ENCODE results near the gene ITGA1. TPM values are rescaled to one million over a fixed set of nuclear protein-coding genes. Genes with fewer than 3 reads are reported as not detected.

ITGA1 gene
- total RNA-seq, 1 experiment from 2014 or later: 26.4 TPM

DNA sequence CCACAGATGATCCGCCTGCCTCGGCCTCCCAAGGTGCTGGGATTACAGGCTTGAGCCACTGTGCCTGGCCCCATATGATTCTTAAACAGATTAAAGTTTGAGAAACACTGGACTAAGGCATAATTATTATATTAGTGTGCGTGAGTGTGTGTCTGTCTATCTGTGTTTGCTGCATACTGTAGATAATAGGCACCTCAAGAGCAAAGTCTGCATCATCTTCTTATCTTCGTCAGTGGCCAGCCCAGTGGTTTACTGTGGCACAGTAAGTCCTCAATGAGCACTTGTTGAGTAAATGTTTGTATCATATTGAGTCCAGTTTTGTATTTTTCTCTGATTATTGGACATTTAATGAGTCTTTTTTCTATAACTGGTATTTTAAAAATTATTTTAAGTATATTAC lies 81.7 kb downstream of the ITGA1 start:
- H3K36me3 Mint-ChIP-seq (ENCODE audit: insufficient read depth, unreplicated experiment): no peaks in the 10 kb centered on the region
- H3K4me1 ChIP-seq: peaks cover 25% of the 10 kb centered on the region
- BruUV-seq (replicated peaks): no TSS peak
- CTCF ChIA-PET: no interaction called here
- POLR2A ChIA-PET: no interaction called here
- TF ChIP-seq, protein P1, sequence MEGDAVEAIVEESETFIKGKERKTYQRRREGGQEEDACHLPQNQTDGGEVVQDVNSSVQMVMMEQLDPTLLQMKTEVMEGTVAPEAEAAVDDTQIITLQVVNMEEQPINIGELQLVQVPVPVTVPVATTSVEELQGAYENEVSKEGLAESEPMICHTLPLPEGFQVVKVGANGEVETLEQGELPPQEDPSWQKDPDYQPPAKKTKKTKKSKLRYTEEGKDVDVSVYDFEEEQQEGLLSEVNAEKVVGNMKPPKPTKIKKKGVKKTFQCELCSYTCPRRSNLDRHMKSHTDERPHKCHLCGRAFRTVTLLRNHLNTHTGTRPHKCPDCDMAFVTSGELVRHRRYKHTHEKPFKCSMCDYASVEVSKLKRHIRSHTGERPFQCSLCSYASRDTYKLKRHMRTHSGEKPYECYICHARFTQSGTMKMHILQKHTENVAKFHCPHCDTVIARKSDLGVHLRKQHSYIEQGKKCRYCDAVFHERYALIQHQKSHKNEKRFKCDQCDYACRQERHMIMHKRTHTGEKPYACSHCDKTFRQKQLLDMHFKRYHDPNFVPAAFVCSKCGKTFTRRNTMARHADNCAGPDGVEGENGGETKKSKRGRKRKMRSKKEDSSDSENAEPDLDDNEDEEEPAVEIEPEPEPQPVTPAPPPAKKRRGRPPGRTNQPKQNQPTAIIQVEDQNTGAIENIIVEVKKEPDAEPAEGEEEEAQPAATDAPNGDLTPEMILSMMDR (IDR thresholded peaks at IDR 0.05; ENCODE audit: insufficient read depth in 1 of 2, low read depth in 1 of 2, low read length in 1 of 2, severe bottlenecking in 1 of 2, unreplicated experiment in 1 of 2): no peak
- no peak overlapping the region for H3K4me3 Mint-ChIP-seq (ENCODE audit: unreplicated experiment)
- intact Hi-C loops (cut with micrococcal nuclease; ENCODE audit: unreplicated experiment): no loop called here
- DNase-seq: no peak
- no peaks in the 10 kb centered on the region for H3K36me3 ChIP-seq (ENCODE audit: control insufficient read depth, insufficient read depth, low read length)
- no peaks in the 10 kb centered on the region for H3K27me3 Mint-ChIP-seq (ENCODE audit: insufficient read depth, unreplicated experiment)
- H3K27ac Mint-ChIP-seq (ENCODE audit: unreplicated experiment): no peak overlapping the region
- no peak overlapping the region for H3K4me3 ChIP-seq (ENCODE audit: low read depth, low read length)
- H3K27me3 ChIP-seq (replicated peaks; ENCODE audit: control insufficient read depth, insufficient read depth, low read length): no peaks in the 10 kb centered on the region
- no peaks in the 10 kb centered on the region for H3K9me3 Mint-ChIP-seq (ENCODE audit: unreplicated experiment)
- no peaks in the 10 kb centered on the region for H3K9me3 ChIP-seq
- H3K4me1 Mint-ChIP-seq (ENCODE audit: low read depth, unreplicated experiment): peaks cover 9% of the 10 kb centered on the region

DNA sequence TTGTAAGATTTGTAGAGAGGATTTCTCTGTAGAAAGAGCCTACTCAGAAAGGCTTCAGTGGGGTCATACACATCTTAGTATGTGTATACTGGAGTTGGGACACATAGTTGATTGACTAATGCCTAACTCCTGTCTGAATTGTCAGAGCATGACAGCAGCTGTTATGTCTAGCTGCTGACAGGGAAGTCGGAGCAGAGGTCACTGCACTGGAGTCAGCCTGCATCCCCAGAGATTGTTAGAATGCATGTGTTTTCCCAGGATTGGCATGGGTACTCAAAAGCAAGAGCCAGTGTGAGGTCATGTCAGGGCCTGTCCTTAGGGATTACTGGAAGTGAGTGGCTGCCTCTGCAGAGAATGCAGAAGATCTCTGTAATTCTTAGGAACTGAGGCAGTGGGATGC lies 82.7 kb downstream of the ITGA1 start:
- Mint-ChIP-seq H3K9me3 (ENCODE audit: unreplicated experiment) (no peaks in the 10 kb centered on the region), H3K27ac (ENCODE audit: unreplicated experiment) (no peak overlapping the region), H3K27me3 (ENCODE audit: insufficient read depth, unreplicated experiment) (no peaks in the 10 kb centered on the region), H3K4me1 (ENCODE audit: low read depth, unreplicated experiment) (peaks cover 8% of the 10 kb centered on the region), H3K4me3 (ENCODE audit: unreplicated experiment) (no peak overlapping the region), H3K36me3 (ENCODE audit: insufficient read depth, unreplicated experiment) (no peaks in the 10 kb centered on the region)
- intact Hi-C loops (cut with micrococcal nuclease; ENCODE audit: unreplicated experiment): no loop called here
- ChIA-PET CTCF (no interaction called here), POLR2A (no interaction called here)
- Histone ChIP-seq H3K4me1 (peaks cover 17% of the 10 kb centered on the region), H3K36me3 (ENCODE audit: control insufficient read depth, insufficient read depth, low read length) (no peaks in the 10 kb centered on the region), H3K27me3 (replicated peaks; ENCODE audit: control insufficient read depth, insufficient read depth, low read length) (no peaks in the 10 kb centered on the region), H3K9me3 (no peaks in the 10 kb centered on the region), H3K4me3 (ENCODE audit: low read depth, low read length) (no peak overlapping the region)
- no peak for DNase-seq
- TF ChIP-seq, protein P1 (IDR thresholded peaks at IDR 0.05; ENCODE audit: insufficient read depth in 1 of 2, low read depth in 1 of 2, low read length in 1 of 2, severe bottlenecking in 1 of 2, unreplicated experiment in 1 of 2): no peak
- no TSS peak for BruUV-seq (replicated peaks)

DNA sequence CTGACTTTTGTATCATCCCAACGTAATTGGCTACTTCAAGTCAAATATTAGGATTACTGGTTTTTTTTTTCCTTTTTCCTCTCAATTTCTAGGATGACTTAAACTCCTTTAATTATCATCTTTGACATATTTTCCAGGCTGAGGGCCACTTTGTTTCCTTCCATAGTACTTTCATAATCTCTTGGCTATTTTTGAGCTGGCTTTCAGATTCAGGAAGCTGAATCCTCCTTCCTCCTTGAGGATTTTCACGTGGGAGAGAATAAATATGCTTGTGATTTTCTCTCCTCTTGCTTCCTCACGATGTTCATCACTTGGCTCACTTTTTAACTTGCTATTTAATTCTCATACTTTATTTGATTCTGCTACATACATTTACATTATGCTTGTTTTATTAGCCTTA lies 88.1 kb downstream of the ITGA1 start:
- ChIA-PET POLR2A (no interaction called here), CTCF (no interaction called here)
- peaks cover 11% of the 10 kb centered on the region for H3K4me1 ChIP-seq
- DNase-seq: no peak
- no peaks in the 10 kb centered on the region for H3K9me3 Mint-ChIP-seq (ENCODE audit: unreplicated experiment)
- BruUV-seq (replicated peaks): no TSS peak
- no peaks in the 10 kb centered on the region for H3K27me3 Mint-ChIP-seq (ENCODE audit: insufficient read depth, unreplicated experiment)
- no peaks in the 10 kb centered on the region for H3K36me3 Mint-ChIP-seq (ENCODE audit: insufficient read depth, unreplicated experiment)
- no peak overlapping the region for H3K4me3 Mint-ChIP-seq (ENCODE audit: unreplicated experiment)
- H3K27me3 ChIP-seq (replicated peaks; ENCODE audit: control insufficient read depth, insufficient read depth, low read length): no peaks in the 10 kb centered on the region
- TF ChIP-seq, protein P1 (IDR thresholded peaks at IDR 0.05; ENCODE audit: insufficient read depth in 1 of 2, low read depth in 1 of 2, low read length in 1 of 2, severe bottlenecking in 1 of 2, unreplicated experiment in 1 of 2): no peak
- H3K9me3 ChIP-seq: no peaks in the 10 kb centered on the region
- intact Hi-C loops (cut with micrococcal nuclease; ENCODE audit: unreplicated experiment): no loop called here
- H3K4me3 ChIP-seq (ENCODE audit: low read depth, low read length): no peak overlapping the region
- no peak overlapping the region for H3K27ac Mint-ChIP-seq (ENCODE audit: unreplicated experiment)
- H3K4me1 Mint-ChIP-seq (ENCODE audit: low read depth, unreplicated experiment): peaks cover 16% of the 10 kb centered on the region
- H3K36me3 ChIP-seq (ENCODE audit: control insufficient read depth, insufficient read depth, low read length): no peaks in the 10 kb centered on the region

All from Caco-2 (cell line).